HepG2 (cell line): ENCODE measurements around the gene HCFC1. TPM values are rescaled to one million over a fixed set of nuclear protein-coding genes. Genes with fewer than 3 reads are reported as not detected.

Source experiments
- BCL6 ChIP-seq: IDR thresholded peaks from 2 replicates; pipeline ENCODE4 v1.6.1; 2016; ENCODE audit warnings: missing genetic modification reagents, missing compliant biosample characterization
- LCORL ChIP-seq, 2 experiments: fragments of 450-650 bp in 1 of 2; sonication (generic) in 1 of 2; formaldehyde crosslinking in 1 of 2; IDR thresholded peaks; 2 replicates each; pipeline versions ENCODE4 v1.5.0 to v1.6.1; 2017 to 2020; ENCODE audit warnings: antibody characterized with exemption in 1 of 2, missing genetic modification reagents in 1 of 2
- NPAS2 ChIP-seq: sonication (generic); formaldehyde crosslinking; IDR thresholded peaks from 2 replicates; pipeline ENCODE4 v1.8.0; 2022; ENCODE audit warnings: mild to moderate bottlenecking, missing genetic modification reagents, borderline replicate concordance
- NRL ChIP-seq: sonication (generic); formaldehyde crosslinking; IDR thresholded peaks from 2 replicates; pipeline ENCODE4 v1.5.0; 2020; ENCODE audit warnings: missing genetic modification reagents, mild to moderate bottlenecking, moderate library complexity, borderline replicate concordance
- PHF20 ChIP-seq: sonication (generic); formaldehyde crosslinking; IDR thresholded peaks from 2 replicates; pipeline ENCODE4 v1.5.0; 2020; ENCODE audit warnings: mild to moderate bottlenecking, missing genetic modification reagents
- SATB2 ChIP-seq: sonication (generic); formaldehyde crosslinking; IDR thresholded peaks from 2 replicates; pipeline ENCODE4 v1.5.0; 2020; ENCODE audit warnings: missing genetic modification reagents
- SMARCE1 ChIP-seq: fragments of 450-650 bp; IDR thresholded peaks from 2 replicates; pipeline ENCODE4 v1.6.1; 2017; ENCODE audit warnings: borderline replicate concordance
- ZFP41 ChIP-seq: sonication (generic); formaldehyde crosslinking; IDR thresholded peaks from 2 replicates; pipeline ENCODE4 v1.4.0; 2020; ENCODE audit warnings: mild to moderate bottlenecking, missing genetic modification reagents, borderline replicate concordance
- ZNF34 ChIP-seq: sonication (generic); formaldehyde crosslinking; IDR thresholded peaks from 2 replicates; pipeline ENCODE4 v1.4.0; 2020; ENCODE audit warnings: mild to moderate bottlenecking, missing genetic modification reagents, borderline replicate concordance
- ZNF383 ChIP-seq: sonication (generic); formaldehyde crosslinking; IDR thresholded peaks from 2 replicates; pipeline ENCODE4 v1.4.0; 2020; ENCODE audit warnings: missing genetic modification reagents, mild to moderate bottlenecking, borderline replicate concordance
- ZSCAN22 ChIP-seq: sonication (generic); formaldehyde crosslinking; IDR thresholded peaks from 2 replicates; pipeline ENCODE4 v1.4.0; 2020; ENCODE audit warnings: mild to moderate bottlenecking, missing genetic modification reagents
- polyA plus RNA-seq, 8 experiments: library from polyadenylated mRNA; depleted of rRNA in 3 of 8; stranded (reverse) in 7 of 8; unstranded in 1 of 8; fragments of >200 nt; fragmentation: Illumina TruSeq in 4 of 8; extraction: Trizol in 4 of 8; gene quantifications; 2 replicates each; pipeline versions ENCODE4 v1.2.1 to v1.2.3, GENCODE V29; 2011 to 2016; ENCODE audit warnings: low read depth in 4 of 8, missing spikeins in 1 of 8, mixed read lengths in 1 of 8; ENCODE audit not compliant: insufficient read depth in 1 of 8
- total RNA-seq, 5 experiments: library from RNA; depleted of rRNA; stranded (reverse); fragments of >200 nt; fragmentation: Illumina TruSeq; extraction: Trizol; gene quantifications; 2 replicates each; pipeline ENCODE4 v1.2.3, GENCODE V29; 2016; ENCODE audit warnings: low read depth in 1 of 5
- TF ChIP-seq, protein P1 (sequence below): sonication (generic); formaldehyde crosslinking; IDR thresholded peaks from 2 replicates; pipeline ENCODE4 v1.8.1; 2022; ENCODE audit warnings: mild to moderate bottlenecking, missing genetic modification reagents
- TF ChIP-seq, protein P2 (sequence below): sonication (generic); formaldehyde crosslinking; IDR thresholded peaks from 2 replicates; pipeline ENCODE4 v1.4.0; 2020; ENCODE audit warnings: missing genetic modification reagents, borderline replicate concordance
- TF ChIP-seq, protein P3 (sequence below), 2 experiments: sonication (generic) in 1 of 2; formaldehyde crosslinking in 1 of 2; IDR thresholded peaks; 2 replicates each; pipeline versions ENCODE4 v1.4.0 to v1.6.1; 2016 to 2020; ENCODE audit warnings: borderline replicate concordance in 1 of 2, low read depth in 1 of 2, mild to moderate bottlenecking in 1 of 2, missing genetic modification reagents in 1 of 2
- TF ChIP-seq, protein P4 (sequence below): sonication (generic); formaldehyde crosslinking; IDR thresholded peaks from 2 replicates; pipeline ENCODE4 v1.4.0; 2020; ENCODE audit warnings: missing genetic modification reagents
- TF ChIP-seq, protein P5 (sequence below): sonication (generic); formaldehyde crosslinking; IDR thresholded peaks from 2 replicates; pipeline ENCODE4 v1.4.0; 2020; ENCODE audit warnings: missing genetic modification reagents

Gene HCFC1
- total and polyA plus RNA-seq, 2 of the 13 experiments (the other 11 are each of a cell fraction or from before 2014, with no cell fraction given), result 5.8 to 17.8 TPM

DNA sequence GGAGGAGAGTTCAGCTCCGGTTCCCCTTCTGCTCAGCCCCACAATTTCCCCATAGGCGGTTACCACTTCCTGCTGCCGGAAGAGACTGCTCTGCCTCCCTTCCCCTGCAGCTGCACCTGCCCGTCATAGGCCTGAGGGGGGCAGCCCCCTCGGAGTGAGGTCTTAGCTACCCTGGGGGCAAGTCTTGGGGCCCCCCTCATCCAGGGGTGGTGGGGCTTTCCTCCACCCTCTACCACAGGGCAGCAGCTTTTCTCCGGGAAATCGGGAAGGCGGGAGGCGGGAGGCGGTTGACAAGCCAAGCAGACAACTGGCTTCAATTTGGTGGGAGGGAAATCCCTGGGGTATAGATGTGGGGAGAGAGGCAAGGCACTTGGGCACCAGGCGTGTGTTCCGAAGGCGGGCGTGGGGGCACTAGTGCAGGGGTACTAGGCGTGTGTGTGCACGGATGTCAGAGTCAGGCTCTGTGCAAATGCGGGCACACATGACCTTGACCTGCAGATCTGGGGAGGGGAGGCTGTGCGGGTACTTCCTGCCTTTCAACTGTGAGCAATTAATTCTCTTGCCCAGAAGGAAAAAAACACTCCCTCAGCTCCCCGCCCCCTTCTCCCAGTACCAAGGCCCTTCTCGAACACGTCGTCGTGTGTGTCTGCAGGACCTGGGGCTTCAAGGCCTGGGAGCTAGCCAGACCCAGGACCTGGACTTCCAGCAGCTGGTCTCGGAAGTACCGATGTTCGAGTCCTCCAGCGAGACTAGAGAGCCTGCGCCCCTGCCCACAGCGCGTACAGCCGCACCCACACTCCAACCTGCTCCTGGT is 44.6 kb downstream of the HCFC1 start (continued):
- TF ChIP-seq, protein P1, sequence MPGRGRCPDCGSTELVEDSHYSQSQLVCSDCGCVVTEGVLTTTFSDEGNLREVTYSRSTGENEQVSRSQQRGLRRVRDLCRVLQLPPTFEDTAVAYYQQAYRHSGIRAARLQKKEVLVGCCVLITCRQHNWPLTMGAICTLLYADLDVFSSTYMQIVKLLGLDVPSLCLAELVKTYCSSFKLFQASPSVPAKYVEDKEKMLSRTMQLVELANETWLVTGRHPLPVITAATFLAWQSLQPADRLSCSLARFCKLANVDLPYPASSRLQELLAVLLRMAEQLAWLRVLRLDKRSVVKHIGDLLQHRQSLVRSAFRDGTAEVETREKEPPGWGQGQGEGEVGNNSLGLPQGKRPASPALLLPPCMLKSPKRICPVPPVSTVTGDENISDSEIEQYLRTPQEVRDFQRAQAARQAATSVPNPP, result no peak
- no peak for TF ChIP-seq PHF20 (CRISPR knock-in tag)
- TF ChIP-seq ZNF34 (CRISPR knock-in tag), result no peak
- no peak for TF ChIP-seq NRL (CRISPR knock-in tag)
- TF ChIP-seq, protein P2, sequence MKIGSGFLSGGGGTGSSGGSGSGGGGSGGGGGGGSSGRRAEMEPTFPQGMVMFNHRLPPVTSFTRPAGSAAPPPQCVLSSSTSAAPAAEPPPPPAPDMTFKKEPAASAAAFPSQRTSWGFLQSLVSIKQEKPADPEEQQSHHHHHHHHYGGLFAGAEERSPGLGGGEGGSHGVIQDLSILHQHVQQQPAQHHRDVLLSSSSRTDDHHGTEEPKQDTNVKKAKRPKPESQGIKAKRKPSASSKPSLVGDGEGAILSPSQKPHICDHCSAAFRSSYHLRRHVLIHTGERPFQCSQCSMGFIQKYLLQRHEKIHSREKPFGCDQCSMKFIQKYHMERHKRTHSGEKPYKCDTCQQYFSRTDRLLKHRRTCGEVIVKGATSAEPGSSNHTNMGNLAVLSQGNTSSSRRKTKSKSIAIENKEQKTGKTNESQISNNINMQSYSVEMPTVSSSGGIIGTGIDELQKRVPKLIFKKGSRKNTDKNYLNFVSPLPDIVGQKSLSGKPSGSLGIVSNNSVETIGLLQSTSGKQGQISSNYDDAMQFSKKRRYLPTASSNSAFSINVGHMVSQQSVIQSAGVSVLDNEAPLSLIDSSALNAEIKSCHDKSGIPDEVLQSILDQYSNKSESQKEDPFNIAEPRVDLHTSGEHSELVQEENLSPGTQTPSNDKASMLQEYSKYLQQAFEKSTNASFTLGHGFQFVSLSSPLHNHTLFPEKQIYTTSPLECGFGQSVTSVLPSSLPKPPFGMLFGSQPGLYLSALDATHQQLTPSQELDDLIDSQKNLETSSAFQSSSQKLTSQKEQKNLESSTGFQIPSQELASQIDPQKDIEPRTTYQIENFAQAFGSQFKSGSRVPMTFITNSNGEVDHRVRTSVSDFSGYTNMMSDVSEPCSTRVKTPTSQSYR (CRISPR knock-in tag), result peak; percentile 40; the same call in 1 of the 2 replicates
- TF ChIP-seq SMARCE1, result no peak
- TF ChIP-seq, protein P3, sequence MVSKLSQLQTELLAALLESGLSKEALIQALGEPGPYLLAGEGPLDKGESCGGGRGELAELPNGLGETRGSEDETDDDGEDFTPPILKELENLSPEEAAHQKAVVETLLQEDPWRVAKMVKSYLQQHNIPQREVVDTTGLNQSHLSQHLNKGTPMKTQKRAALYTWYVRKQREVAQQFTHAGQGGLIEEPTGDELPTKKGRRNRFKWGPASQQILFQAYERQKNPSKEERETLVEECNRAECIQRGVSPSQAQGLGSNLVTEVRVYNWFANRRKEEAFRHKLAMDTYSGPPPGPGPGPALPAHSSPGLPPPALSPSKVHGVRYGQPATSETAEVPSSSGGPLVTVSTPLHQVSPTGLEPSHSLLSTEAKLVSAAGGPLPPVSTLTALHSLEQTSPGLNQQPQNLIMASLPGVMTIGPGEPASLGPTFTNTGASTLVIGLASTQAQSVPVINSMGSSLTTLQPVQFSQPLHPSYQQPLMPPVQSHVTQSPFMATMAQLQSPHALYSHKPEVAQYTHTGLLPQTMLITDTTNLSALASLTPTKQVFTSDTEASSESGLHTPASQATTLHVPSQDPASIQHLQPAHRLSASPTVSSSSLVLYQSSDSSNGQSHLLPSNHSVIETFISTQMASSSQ (IDR thresholded peaks at IDR 0.05; ENCODE audit: low read depth), result no peak
- TF ChIP-seq, protein P3 (CRISPR knock-in tag; IDR thresholded peaks at IDR 0.05; ENCODE audit: borderline replicate concordance), result no peak; the same call in 1 of the 2 replicates
- TF ChIP-seq ZSCAN22 (CRISPR knock-in tag), result no peak
- no peak for TF ChIP-seq ZNF383 (CRISPR knock-in tag)
- no peak for TF ChIP-seq ZFP41 (CRISPR knock-in tag)
- TF ChIP-seq, protein P4, sequence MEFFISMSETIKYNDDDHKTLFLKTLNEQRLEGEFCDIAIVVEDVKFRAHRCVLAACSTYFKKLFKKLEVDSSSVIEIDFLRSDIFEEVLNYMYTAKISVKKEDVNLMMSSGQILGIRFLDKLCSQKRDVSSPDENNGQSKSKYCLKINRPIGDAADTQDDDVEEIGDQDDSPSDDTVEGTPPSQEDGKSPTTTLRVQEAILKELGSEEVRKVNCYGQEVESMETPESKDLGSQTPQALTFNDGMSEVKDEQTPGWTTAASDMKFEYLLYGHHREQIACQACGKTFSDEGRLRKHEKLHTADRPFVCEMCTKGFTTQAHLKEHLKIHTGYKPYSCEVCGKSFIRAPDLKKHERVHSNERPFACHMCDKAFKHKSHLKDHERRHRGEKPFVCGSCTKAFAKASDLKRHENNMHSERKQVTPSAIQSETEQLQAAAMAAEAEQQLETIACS (CRISPR knock-in tag), result no peak
- no peak for TF ChIP-seq BCL6
- TF ChIP-seq NPAS2 (CRISPR knock-in tag), result no peak
- TF ChIP-seq, protein P5, sequence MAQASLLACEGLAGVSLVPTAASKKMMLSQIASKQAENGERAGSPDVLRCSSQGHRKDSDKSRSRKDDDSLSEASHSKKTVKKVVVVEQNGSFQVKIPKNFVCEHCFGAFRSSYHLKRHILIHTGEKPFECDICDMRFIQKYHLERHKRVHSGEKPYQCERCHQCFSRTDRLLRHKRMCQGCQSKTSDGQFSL (CRISPR knock-in tag), result no peak
- TF ChIP-seq LCORL (IDR thresholded peaks at IDR 0.05), result no peak
- peak; percentile 41; the same call in 1 of the 2 replicates for TF ChIP-seq LCORL (CRISPR knock-in tag; IDR thresholded peaks at IDR 0.05)
- no peak for TF ChIP-seq SATB2
